Activated naive CD8-positive, alpha-beta T cell treated with anti-CD3 and anti-CD28 coated beads, Interleukin-2, amount 50 U/mL, for 16 hours (primary cell): ENCODE data around the gene BNC2.

Experiments used
- DNase-seq: peaks from one replicate; pipeline ENCODE4 v3.0.0-alpha.2; 2020; ENCODE audit warnings: low read depth, low spot score

BNC2 gene

GRCh38 chr9:16816011-16816410 lies 54.5 kb downstream of the BNC2 start:
- DNase-seq: no peak

GRCh38 chr9:16815079-16815478 lies 55.4 kb downstream of the BNC2 start:
- DNase-seq: no peak

DNA sequence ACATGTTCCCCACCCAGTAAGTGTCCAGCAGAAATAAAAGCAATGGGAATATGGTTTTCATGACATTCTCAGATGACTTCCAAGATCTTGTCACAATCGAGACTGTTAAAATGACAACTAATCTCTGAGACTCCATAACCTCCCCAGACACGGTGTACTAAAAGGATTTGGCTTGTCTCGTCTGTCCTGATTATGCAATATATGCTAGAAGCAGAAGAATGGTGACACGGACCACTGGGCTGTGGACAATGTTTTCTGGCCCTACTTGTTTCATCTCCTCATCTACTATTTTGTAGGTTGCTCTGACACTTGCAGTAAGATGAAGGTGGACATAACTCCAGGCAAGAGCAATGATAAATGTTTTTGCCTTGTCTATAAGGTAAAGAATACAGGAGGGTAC lies 56.6 kb downstream of the BNC2 start:
- no peak for DNase-seq

GRCh38 chr9:16811987-16812685 lies 58.3 kb downstream of the BNC2 start:
- DNase-seq: no peak

GRCh38 chr9:16809912-16810610 lies 60.4 kb downstream of the BNC2 start:
- no peak for DNase-seq

DNA sequence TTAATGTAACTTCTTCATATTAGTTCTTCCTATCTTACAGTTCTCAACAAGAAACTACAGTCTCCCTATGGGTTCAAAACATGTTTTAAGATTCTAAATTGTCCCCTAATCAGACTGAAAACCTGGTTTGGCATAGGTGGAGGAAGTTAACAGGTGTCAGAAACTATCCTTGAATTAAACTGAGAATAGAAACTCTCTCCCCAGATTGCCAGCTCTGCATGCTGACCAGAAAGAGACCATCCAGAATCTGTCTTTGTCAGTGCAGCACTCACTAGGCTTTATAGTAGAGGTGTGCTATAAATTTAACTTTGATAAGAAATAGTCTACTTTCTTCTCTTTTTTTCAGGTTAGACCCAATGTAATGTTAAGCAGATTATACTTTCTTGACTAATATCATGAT lies 63.8 kb downstream of the BNC2 start:
- DNase-seq: no peak

GRCh38 chr9:16803648-16804047 lies 66.8 kb downstream of the BNC2 start:
- no peak for DNase-seq

GRCh38 chr9:16801871-16802466 lies 68.5 kb downstream of the BNC2 start:
- no peak for DNase-seq

DNA sequence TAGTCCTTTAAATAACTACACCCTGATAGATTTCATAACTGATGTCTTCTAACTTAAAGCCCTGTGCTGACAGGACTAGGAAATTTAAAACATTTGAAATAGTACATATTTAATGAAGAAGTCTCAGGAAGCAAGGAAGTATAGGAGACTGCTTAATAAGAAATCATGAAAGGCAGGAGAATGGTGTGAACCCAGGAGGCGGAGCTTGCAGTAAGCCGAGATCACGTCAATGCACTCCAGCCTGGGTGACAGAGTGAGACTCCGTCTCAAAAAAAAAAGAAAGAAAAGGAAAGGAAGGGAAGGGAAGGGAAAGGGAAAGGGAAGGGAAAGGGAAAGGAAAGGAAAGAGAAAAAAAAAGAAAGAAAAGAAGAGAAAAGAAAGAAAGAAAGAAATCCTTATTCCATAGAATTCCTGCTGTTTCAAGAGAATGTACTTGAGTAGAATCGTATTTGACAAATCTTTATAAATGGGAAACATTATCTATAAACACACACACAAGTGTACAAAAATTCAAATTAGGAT lies 74.1 kb downstream of the BNC2 start:
- DNase-seq: no peak

DNA sequence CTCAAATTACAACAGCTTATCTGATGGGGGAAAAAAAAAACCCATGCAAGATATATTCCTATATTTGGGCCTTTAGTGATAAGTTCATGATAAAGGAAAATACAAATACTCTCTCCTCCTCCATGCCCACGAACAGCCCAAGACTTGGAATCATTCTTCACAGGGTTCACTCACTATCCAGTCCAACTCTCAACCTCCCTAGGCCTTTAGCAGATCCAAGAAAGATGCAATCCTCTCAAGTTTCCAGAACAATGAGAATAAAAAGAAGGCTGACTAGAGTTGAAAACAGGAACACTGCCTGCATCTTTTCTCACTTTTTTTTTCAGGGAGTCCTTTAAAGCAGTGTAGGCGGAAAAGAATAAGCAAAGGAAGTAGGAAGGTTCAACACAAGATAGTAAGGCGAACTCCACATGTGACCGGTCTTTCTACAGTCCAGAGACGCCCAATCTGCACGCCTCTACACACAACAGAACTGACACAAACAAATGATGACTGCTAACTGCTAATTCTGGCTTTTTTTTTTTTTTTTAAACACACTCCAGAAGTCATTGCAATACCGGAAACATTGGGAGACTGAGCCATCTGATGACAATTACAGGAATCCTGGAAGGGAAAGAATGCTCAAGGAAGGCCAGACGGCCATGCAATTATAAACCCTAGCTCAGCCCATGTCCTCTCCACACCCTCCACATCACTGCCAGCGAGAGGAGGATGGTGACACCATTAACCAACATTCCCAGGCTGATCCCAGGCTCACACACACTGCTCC lies 75.4 kb downstream of the BNC2 start:
- DNase-seq: no peak

DNA sequence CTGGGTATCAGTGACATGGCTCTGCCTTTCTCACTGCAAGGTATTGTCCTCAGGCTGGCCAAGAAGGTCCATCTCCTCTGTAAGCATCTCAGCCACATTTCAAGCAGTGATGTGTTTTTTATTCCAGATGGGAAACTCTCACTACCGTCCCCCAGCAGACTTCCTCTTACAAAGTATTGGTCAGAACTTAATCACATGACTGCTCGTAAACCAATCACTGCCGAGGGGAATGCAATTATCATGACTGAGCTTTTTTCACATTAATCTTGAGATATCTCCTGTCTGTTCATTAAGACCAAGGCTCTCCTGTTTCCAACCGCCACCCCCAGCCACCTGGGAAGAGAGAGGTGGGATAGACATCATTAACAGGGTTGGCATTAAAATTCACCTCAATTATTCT lies 76.4 kb downstream of the BNC2 start:
- DNase-seq: no peak

GRCh38 chr9:16787724-16788123 lies 82.7 kb downstream of the BNC2 start:
- no peak for DNase-seq

- no peak for DNase-seq
Observed at GRCh38 chr9:16784002-16784401, 86.5 kb downstream of the BNC2 start.

- DNase-seq: no peak
Observed at GRCh38 chr9:16782490-16782889, 88.0 kb downstream of the BNC2 start.

DNA sequence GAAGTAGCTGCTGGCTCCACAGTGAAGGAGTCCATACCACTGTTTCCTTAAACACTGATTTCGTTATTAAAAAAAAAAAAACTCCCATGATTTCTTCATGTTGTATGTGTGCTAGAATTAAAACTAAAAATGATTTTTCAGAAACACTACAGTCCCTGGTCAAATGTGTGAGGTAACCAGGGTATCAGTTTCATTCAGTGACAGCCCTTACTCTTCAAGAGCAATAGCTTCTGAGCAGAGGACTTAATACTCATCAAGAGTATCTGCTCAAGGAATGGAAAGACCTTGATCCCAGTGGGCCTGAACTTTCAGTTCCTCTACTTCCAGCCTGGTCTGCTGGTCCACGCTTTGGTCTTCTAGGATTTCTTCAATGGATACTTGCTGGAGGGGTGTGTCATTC lies 95.1 kb downstream of the BNC2 start:
- DNase-seq: no peak

GRCh38 chr9:16773617-16774016 lies 96.9 kb downstream of the BNC2 start:
- DNase-seq: no peak

DNA sequence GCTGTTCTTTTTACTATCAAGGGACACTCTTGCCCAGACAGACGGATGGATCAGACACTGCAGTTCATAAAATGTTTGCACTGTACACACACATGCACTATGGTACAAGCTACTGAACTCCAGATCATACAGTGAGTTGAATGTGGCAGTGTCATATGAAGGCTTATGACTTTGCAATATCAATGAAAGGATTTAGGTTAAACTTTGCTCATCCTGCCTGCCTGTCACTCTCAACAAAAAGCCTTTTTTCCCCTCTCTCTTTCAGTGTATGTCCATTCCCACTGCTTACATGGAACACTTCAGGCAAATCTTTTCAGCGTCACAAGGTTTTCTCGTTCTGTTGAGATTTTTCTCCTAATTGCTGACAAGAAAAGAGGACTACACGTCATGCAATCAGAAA lies 97.4 kb downstream of the BNC2 start:
- no peak for DNase-seq

GRCh38 chr9:16771356-16771755 lies 99.1 kb downstream of the BNC2 start:
- DNase-seq: no peak

DNA sequence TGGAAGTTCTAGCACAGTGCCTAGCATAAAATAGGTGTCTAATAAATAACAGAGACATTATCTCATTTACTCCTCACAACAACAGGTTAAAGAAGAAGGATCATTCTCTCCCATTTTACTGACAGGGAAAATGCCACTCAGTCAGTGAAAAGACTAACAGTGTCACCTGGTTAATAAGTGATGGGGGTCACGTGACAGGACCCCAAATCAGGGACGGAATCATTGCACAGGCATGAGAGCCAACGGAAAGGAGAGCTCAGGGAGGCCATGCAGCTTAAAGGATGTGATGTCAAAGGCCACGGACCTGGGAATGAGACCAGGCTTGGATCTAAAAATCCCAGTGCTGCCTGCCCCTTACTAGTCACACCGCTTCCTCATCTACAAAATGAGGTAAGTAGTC lies 101.2 kb downstream of the BNC2 start:
- DNase-seq: no peak

DNA sequence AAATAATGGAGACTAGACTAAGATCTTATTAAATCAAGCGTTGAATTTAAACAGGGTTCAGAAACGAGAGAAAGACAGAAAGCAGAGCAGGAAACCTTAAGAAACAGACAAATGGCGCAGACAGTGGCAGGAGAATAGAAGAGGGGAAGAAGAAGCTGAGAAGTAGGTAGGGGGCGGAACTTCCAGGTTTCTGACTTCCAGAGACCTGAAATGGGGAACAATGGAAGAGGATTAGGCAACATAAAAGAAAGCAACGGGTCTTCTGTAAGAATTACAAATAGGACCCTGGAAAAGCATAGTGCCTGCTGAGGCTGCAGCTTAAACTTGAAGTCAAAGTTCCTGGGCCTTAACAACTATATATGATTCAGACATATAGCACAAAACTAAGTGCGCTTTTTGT lies 101.7 kb downstream of the BNC2 start:
- DNase-seq: no peak

- no peak for DNase-seq
Observed at GRCh38 chr9:16767366-16767765, 103.1 kb downstream of the BNC2 start.

- no peak for DNase-seq
Observed at GRCh38 chr9:16763946-16764345, 106.5 kb downstream of the BNC2 start.
